Endodermal cell (in vitro differentiated cells): ENCODE measurements around the gene ELOF1. TPM values are rescaled to one million over a fixed set of nuclear protein-coding genes. Genes with fewer than 3 reads are reported as not detected.
"Not testable (repeated sequence)": the region's sequence is repeated elsewhere in the genome, so short reads cannot be mapped to it uniquely, and the experiment has no call there.

ENCODE experiments used
- DNase-seq: peaks from one replicate; pipeline ENCODE4 v3.0.0-alpha.2; 2017
- H3K27ac ChIP-seq: 2 replicates; pipeline ENCODE4 v1.5.1; 2013; ENCODE audit warnings: mild to moderate bottlenecking, low read depth, low read length, moderate library complexity
- H3K27me3 ChIP-seq: 2 replicates; pipeline ENCODE4 v1.6.1; 2013; ENCODE audit warnings: mild to moderate bottlenecking, low read length, moderate library complexity; ENCODE audit not compliant: insufficient read depth, control insufficient read depth, poor library complexity, severe bottlenecking
- H3K36me3 ChIP-seq: 2 replicates; pipeline ENCODE4 v1.7.0; 2013; ENCODE audit warnings: mild to moderate bottlenecking, low read length, moderate library complexity; ENCODE audit not compliant: control insufficient read depth, insufficient read depth
- H3K4me1 ChIP-seq: one replicate; pipeline ENCODE4 v1.7.0; 2013; ENCODE audit warnings: low read length; ENCODE audit not compliant: control insufficient read depth, insufficient read depth
- H3K4me3 ChIP-seq: 2 replicates; pipeline ENCODE4 v1.5.1; 2013; ENCODE audit warnings: mild to moderate bottlenecking, low read length, moderate library complexity
- H3K9ac ChIP-seq: 2 replicates; pipeline ENCODE4 v1.6.1; 2013; ENCODE audit warnings: mild to moderate bottlenecking, low read length, moderate library complexity; ENCODE audit not compliant: poor library complexity, severe bottlenecking; ENCODE audit errors: extremely low read depth
- H3K9me3 ChIP-seq: 2 replicates; pipeline ENCODE4 v1.6.1; 2013; ENCODE audit warnings: mild to moderate bottlenecking, low read length, moderate library complexity; ENCODE audit not compliant: control insufficient read depth
- H3K27ac Mint-ChIP-seq: 2 replicates; pipeline ENCODE4 v1.8.0; 2020; ENCODE audit warnings: mixed read lengths
- H3K27me3 Mint-ChIP-seq: 2 replicates; pipeline ENCODE4 v1.8.0; 2021; ENCODE audit warnings: mild to moderate bottlenecking, mixed read lengths; ENCODE audit not compliant: insufficient read depth
- H3K36me3 Mint-ChIP-seq: 2 replicates; pipeline ENCODE4 v1.8.0; 2020; ENCODE audit warnings: low read depth, mixed read lengths
- H3K4me1 Mint-ChIP-seq: 2 replicates; pipeline ENCODE4 v1.8.0; 2020; ENCODE audit warnings: mixed read lengths
- H3K4me3 Mint-ChIP-seq: 2 replicates; pipeline ENCODE4 v1.8.0; 2020; ENCODE audit warnings: mild to moderate bottlenecking, moderate library complexity, mixed read lengths
- H3K9me3 Mint-ChIP-seq: 2 replicates; pipeline ENCODE4 v1.8.0; 2020; ENCODE audit warnings: mild to moderate bottlenecking, mixed read lengths
- CTCF ChIP-seq: fragments of 200-600 bp; sonication (generic); conservative IDR thresholded peaks from 2 replicates; pipeline ENCODE4 v1.5.0; 2021; ENCODE audit warnings: antibody characterized with exemption, mild to moderate bottlenecking
- WGBS, 2 experiments: methylation state at CpG; one replicate each; pipeline versions ENCODE4 v1.1.5 to v1.1.7; 2013; ENCODE audit warnings: missing lambda C conversion rate in 2 of 2, mixed read lengths in 1 of 2; ENCODE audit not compliant: insufficient coverage in 1 of 2, insufficient read length in 1 of 2; 5-methylcytosine and 5-hydroxymethylcytosine counted together
- total RNA-seq, 2 donors: library from RNA; stranded (reverse); fragmentation: NEBNext Ultra II Directional in 1 of 2; extraction: Animal tissue kit (Norgen Biotek cat#: 25700) in 1 of 2; gene quantifications; 2 replicates in 1 of 2; 3 replicates in 1 of 2; pipeline ENCODE4 v1.2.1, GENCODE V29; 2021

ELOF1 gene
- total RNA-seq, 2 donors from 2014 or later = 62.6 to 68.7 TPM

GRCh38 chr19:11570039-11570462 lies 11.0 kb upstream of the ELOF1 start:
- 84% methylated on average over 5 of the region's 5 CpGs; no CpG with 5 or more reads in 1 of the 2 experiments for WGBS, 2 experiments
- DNase-seq = no peak

GRCh38 chr19:11566164-11566563 lies 7.1 kb upstream of the ELOF1 start:
- Histone ChIP-seq H3K27ac (no peak overlapping the region), H3K9me3 (no peaks in the 10 kb centered on the region), H3K4me3 (no peak overlapping the region), H3K9ac (no peak overlapping the region), H3K4me1 (no peaks in the 10 kb centered on the region), H3K36me3 (no peaks in the 10 kb centered on the region), H3K27me3 (no peaks in the 10 kb centered on the region)
- H3K27me3 Mint-ChIP-seq = no peaks in the 10 kb centered on the region
- no peak overlapping the region for H3K4me3 Mint-ChIP-seq
- no peak overlapping the region for H3K27ac Mint-ChIP-seq
- no peak for DNase-seq
- WGBS, 2 experiments = 87 to 100% methylated on average over 1 to 2 of the region's 2 CpGs
- H3K9me3 Mint-ChIP-seq = no peaks in the 10 kb centered on the region
- H3K4me1 Mint-ChIP-seq = no peaks in the 10 kb centered on the region
- no peak for TF ChIP-seq CTCF
- H3K36me3 Mint-ChIP-seq = no peaks in the 10 kb centered on the region

More at GRCh38 chr19:11570039-11570462, 11.0 kb upstream of the ELOF1 start:
- no peaks in the 10 kb centered on the region for H3K27me3 ChIP-seq
- H3K27ac ChIP-seq = no peak overlapping the region
- H3K4me1 Mint-ChIP-seq = no peaks in the 10 kb centered on the region
- H3K9me3 Mint-ChIP-seq = no peaks in the 10 kb centered on the region
- no peaks in the 10 kb centered on the region for H3K4me1 ChIP-seq
- no peak overlapping the region for H3K27ac Mint-ChIP-seq
- H3K9ac ChIP-seq = no peak overlapping the region
- TF ChIP-seq CTCF = no peak
- no peak overlapping the region for H3K4me3 ChIP-seq
- no peaks in the 10 kb centered on the region for H3K27me3 Mint-ChIP-seq
- no peaks in the 10 kb centered on the region for H3K36me3 ChIP-seq
- no peaks in the 10 kb centered on the region for H3K9me3 ChIP-seq
- H3K36me3 Mint-ChIP-seq = no peaks in the 10 kb centered on the region
- H3K4me3 Mint-ChIP-seq = no peak overlapping the region

GRCh38 chr19:11565649-11565980 lies 6.6 kb upstream of the ELOF1 start:
- H3K9ac ChIP-seq, H3K9me3 Mint-ChIP-seq, H3K4me1 ChIP-seq, H3K27me3 ChIP-seq, DNase-seq, H3K4me1 Mint-ChIP-seq, H3K36me3 ChIP-seq, H3K36me3 Mint-ChIP-seq, H3K4me3 ChIP-seq, H3K27me3 Mint-ChIP-seq, H3K9me3 ChIP-seq, H3K4me3 Mint-ChIP-seq, H3K27ac ChIP-seq, H3K27ac Mint-ChIP-seq: not testable (repeated sequence)
- 89 to 100% methylated on average over 1 to 5 of the region's 5 CpGs for WGBS, 2 experiments

- H3K27ac Mint-ChIP-seq, H3K4me1 Mint-ChIP-seq: not testable (repeated sequence)
Observed at GRCh38 chr19:11564082-11564807, 5.2 kb upstream of the ELOF1 start.

More at GRCh38 chr19:11564082-11564807, 5.2 kb upstream of the ELOF1 start:
- not testable (repeated sequence) for H3K27me3 Mint-ChIP-seq, H3K36me3 ChIP-seq, H3K27ac ChIP-seq, H3K27me3 ChIP-seq, H3K9me3 ChIP-seq, H3K9me3 Mint-ChIP-seq, H3K4me3 ChIP-seq, H3K4me3 Mint-ChIP-seq, DNase-seq, H3K4me1 ChIP-seq, H3K9ac ChIP-seq, H3K36me3 Mint-ChIP-seq
- WGBS, 2 experiments = 93 to 100% methylated on average over 2 to 5 of the region's 6 CpGs
